ENCODE results near the gene STAT4.

The STAT4 gene

DNA sequence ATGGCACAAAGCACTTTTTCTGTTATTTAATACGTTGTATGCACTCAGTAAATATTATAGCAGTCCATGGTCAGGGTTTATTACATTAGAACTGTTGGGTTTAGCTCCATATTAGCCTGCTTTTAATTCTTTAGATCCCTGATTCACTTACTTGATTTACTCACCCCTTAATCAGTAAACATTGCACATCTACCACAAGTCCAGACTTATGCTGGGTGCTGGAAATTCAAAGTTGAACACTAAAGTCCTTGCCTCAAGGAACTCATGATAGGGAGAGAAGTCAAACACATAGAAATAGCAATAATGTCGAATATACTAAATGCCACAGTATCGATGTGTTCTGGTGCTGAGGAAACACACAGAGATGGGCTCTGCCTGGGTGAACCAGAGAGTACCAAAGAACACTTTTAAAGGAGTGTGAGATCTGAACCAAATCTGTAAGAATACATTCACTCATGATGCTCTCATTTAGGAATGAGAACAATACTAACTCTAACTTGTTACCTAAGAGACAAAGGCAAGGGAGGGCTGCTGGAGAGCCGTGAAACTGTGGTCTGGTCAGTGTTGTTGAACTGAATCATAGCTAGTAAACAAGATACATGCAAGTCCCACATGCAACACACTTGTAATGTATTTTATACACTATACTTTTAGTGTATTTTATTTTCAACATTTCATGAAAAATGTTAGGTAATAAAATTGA lies 4.9 kb downstream of the STAT4 start:
- no peak for DNase-seq (ENCODE audit: low spot score)

DNA sequence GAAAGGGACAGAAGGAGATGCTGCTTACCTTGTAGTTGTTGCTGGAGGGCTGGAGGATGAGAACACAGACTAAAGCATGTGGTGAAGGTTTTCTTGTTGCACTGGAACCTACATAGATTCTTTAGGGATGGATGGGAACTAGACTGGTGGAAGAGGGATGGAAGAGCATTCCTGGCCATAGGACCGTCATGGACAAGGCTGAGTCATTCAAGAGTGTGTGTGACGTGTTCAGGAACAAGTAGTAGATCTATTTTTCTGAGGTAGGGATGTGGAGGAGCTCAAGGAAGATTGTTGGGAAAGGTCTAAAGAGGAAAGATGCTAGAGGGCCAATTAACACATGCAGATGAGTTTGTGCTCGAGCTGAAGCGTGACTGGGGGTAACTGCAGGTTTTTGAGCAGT lies 6.6 kb downstream of the STAT4 start:
- no peak for DNase-seq (ENCODE audit: low spot score)

DNA sequence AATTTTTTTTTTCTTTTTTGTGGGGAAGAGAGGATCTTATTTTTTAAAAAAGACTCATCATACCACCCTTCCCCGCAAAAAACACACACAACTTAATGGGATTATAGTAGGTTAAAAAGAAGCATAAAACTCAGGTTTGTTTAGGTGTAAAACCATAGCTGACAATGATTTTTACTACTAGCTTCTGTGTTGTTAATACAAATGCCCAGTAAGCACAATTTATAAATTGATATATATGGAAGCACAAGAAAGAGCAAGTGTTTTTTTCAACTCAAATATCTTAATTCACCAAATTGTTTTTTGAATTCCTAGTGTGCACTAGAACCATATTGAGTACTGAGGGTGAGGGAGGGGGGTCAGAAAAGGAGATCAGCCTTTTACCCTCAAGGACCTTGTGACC lies 7.0 kb downstream of the STAT4 start:
- DNase-seq (ENCODE audit: low spot score) = no peak

DNA sequence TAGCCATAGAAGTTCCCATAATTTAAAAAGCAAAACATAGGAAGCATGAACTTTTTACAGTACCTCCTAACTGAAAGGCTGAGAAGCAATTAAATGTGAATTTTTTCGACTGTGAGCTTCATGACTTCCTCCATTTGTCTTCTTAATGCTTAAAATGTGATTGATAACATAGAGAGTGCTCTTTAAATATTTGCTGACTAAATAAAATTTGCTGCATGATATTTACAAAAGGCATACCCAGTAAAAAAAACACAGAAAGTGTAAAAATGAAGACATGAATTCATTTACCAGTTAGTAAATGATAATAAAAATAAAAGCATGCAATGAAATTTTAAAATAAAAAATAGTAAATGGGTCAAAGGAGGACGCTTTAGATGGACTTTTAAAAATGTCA lies 21.9 kb downstream of the STAT4 start:
- DNase-seq (ENCODE audit: low spot score) = no peak

DNA sequence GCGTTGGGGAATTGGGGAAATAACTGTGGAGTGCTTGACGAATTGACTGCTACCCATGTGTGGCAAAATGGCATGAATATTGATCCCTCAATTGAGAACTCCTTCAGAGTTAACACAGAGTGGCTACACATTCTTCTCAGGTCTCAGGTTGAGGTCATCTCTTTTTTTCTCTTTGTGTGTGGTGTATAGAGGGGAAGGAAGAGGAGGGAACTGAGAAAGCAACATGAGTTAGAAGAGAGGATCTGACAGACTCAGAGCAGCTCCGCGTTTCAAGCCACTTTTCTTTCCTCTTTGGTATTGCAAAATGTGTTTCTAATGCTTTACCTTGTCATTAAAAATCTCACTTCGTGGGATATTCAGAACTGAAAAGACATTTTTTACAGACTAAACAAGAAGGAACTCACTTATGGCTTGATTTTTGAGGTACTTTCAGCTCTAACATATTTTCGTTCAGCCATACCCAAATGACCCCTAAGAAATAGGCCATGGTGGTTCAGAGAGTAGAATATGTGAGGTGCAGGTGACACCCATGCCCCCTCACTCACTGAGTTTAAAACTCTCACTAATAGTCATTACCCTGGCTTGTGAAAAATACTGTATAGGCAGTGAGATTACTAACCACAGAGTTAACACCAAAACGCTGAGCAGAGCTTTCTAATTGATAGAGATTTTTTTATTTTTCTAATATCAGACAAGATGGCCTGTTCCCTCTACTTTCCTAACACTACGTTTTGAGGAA lies 22.5 kb downstream of the STAT4 start:
- DNase-seq (ENCODE audit: low spot score) = no peak

DNA sequence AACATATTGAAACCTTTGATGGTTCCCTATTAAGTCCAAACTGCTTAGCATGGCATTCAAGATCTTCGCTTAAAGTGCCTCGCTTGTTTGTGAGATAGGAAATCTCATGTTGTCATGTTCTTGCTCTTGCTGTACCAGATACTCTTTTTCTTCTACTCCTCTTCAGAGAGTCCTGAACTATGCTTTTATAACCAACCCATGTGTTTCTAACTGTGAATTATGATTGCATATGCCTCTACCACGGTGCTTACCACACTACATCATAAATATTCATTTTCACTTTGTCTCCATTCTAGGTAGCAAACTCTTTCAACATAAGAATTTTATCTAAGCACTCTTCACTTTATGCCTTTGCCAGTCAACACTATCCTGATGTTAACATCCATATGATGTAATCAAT lies 23.6 kb downstream of the STAT4 start:
- DNase-seq (ENCODE audit: low spot score) = no peak

DNA sequence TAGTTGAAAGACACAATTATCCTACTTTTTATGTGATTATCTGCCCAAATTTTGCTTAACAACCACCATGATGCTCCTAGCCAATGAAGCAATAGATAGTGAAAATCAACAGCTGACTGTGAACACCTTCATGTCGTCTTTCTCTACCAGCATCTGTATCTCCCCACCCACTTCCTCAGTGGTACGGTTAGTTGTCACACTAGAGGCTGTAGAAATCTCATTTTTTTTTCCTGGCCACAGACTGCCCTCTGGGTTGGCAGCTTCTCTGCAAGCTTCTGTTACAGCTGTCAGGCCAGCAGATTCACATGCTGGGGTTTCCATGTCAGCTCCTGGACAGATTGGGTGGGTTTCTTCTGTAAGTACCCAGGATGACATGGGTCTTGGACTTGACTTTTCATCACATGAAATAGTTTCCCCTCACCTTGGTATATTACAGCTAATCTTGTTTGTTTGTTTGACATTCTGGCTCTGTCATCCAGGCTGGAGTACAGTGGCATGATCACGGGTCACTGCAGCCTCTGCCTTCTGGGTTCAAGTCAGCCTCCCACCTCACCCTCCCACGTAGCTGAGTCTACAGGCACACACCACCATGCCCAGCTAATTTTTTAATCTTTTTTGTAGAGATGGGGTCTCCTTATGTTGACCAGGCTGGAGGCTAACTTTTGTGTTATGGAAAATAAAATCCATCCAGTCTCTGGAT lies 24.3 kb downstream of the STAT4 start:
- no peak for DNase-seq (ENCODE audit: low spot score)

DNA sequence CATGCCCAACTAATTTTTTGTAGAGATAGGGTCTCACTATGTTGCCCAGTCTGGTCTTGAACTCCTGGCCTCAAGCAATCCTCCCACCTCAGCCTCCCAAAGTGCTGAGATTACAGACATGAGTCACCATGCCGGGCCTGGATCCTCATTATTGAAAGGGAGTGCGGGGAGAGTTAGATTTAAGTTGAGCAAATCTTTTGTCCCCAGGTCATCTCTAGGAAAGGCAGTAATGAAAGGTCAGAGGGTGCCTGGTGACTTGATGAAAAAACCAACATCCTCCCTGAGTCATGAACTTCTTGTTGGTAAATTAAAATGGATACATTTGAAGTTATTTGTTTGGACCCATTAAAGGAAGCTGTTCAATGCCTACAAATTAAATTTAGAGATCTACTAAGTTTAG lies 25.1 kb downstream of the STAT4 start:
- DNase-seq (ENCODE audit: low spot score) = no peak

DNA sequence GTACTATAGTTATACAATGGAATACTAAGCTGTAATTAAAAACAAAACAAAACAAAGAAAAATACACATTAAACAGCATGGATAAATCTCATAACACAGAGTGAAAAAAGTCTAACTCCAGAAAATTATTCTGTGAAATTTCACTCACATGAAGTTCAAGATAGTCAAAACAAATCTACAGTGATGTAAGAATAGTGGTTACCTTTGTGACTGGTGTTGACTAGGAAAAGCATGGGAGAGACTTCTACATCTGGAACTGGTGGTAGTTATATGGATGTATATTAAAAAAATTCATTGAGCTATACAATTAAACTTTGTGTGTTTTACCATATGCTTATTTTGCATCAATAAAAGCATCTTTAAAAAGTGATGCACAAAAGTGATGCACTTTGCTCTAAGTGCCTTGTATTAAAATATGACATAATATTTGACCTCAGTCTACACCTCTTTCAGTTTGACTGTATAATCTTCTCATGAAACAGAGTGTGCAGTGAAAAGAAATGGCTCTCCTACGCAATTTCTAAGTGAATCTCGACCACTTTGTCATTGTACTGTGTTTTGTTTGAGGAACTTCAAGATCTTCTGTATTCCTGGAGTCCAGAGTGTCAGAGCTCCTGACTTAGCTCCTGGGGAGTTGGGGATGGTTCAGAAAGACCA lies 28.0 kb downstream of the STAT4 start:
- DNase-seq (ENCODE audit: low spot score) = no peak

DNA sequence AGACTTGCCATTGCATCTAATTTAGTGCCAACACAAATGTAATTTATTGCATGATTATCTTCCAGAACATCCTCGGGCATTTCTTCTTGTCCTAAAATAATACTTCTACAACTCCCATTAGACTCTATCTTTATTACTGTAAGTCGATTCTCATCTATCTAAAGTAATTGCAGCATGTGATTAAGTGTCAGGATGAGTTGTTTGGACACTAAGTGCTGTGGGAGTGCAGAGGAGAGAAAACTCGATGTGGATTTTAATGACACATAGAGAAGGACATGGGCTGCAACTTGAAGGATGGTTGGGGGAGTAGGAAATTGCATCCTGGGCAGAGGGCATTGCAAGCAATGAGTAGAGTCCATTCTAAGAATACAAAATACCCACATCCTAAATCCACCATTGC lies 33.5 kb downstream of the STAT4 start:
- no peak for DNase-seq (ENCODE audit: low spot score)

DNA sequence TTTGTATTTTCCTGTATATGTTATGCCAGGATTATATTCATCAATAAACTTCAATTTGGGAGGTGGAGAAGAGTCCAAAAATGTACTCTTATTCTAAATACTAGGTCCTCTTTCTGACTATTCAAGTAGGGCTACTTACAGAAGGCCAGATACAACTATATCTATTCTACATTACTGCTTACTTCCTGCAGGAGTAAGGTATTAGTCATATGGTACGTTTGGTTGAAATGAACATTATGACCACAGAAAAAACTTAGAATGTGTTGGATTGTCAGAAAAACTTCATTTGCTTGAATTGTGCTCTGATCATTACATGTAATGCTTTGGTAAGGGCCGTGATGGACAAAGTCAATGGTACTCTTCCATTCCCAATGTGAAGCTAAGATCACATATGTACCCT lies 35.0 kb downstream of the STAT4 start:
- no peak for DNase-seq (ENCODE audit: low spot score)

DNA sequence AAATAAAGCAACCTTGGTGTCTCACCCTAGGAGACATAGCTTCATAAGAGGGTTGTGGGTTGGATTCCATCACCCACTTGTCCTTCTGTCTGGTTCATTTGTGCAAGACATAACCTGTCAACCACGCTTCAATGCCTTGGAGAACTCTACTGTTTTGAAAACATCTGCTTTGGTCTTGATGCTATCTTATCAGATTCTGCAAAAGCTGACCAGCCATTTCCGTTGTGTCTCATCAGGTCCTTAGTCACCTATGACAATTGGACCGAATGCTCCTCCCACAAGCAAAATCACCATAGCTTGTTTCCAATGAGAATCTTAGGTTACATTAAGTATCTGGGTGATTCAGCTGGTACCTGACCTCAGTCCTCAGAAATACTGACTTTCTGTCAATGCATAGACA lies 35.4 kb downstream of the STAT4 start:
- no peak for DNase-seq (ENCODE audit: low spot score)

DNA sequence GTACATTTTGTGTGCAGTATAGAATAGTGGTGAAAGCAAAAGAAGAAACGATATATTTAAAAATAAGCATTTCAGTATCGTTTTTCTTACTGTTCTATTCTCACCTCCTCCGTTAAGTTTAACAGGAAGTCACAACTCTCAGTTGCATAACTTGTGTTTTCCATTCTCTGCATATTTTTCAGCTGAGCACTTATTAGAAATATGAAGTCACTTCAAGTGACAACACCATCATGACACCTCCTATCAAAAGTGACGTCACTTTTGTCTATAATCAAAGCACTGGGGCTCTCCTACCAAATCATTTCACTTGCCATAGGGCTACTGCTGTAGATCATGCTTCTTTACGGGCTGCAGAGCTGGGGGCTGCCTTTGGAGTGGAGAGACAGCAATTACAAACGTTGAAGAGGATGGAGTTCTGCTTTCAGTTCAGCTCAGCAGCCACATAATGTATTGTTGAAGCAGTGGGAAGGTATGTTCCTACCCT lies 36.3 kb downstream of the STAT4 start:
- no peak for DNase-seq (ENCODE audit: low spot score)

DNA sequence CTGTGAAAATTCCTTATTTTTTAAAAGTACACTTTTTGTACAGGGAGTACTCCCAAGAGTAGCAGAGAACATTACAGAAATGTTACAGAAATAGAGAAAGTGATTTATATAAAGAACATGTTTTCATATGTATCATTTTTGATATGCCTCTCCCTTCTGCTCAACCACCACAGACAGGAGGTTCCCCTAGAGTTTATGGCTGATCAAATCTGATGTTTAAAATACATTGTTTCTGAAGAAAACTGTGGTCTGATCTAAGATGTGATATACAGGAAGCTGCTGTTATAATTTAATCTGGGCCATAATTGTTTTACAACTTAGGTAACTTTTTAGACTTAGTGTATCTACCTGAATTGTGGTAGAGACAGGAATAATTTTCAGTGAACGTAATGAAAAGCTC lies 37.0 kb downstream of the STAT4 start:
- DNase-seq (ENCODE audit: low spot score) = no peak

DNA sequence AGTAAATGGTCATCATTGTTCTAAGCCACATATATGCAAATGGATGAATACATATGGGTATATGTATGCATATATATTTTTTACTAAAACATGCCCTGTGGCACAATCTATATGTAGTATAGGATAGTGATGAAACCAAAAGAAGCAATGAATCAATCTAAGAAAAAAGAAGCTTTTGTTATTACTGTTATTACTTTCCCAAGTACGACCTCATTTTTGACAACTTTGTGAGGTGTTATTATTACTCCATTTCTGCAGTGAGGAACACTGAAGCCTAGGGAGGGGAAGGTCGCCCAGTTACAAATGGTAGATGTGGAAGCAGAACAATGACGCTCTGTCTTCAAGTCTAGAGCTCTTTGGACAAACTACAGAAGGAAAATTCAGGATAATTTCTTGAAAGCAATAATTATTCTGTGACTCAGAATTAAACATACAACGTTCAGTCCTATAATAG lies 38.3 kb downstream of the STAT4 start:
- no peak for DNase-seq (ENCODE audit: low spot score)

DNA sequence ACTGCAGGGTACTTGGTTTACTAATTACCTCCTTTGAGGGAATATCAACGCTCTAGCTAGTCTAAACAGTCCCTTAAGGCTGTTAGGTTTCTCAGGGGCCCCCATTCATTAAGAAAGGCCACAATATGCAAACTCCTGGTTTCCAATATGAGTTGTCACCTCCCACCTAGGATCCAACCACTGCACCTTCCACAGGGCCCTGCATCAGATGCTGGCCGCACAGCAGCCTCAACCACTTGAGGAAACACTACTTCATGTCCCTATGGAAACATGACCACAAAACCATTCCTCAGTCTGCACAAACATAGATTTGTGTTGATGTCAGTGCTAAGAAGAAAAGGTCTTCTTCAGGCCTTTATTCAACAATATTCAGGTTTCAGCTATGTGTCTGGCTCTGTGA lies 40.9 kb downstream of the STAT4 start:
- no peak for DNase-seq (ENCODE audit: low spot score)

DNA sequence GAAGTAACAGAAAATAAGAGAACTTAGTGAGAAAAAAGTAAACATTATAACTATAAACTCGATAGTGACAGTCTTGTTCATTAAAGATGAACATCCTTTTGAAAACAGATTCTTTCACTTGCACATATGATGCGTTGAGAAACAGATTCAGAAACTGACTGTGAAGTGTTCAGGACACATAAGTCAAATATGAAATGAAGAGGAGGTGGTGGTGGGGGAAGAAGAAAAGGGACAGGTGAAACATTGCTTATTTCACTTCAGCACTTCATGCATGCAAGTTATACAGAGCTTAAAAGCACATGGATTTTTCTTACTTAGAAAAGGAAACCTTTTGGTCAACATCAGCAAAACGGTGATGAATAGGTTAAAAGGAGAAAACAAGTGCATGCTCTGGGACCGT lies 42.5 kb downstream of the STAT4 start:
- no peak for DNase-seq (ENCODE audit: low spot score)

DNA sequence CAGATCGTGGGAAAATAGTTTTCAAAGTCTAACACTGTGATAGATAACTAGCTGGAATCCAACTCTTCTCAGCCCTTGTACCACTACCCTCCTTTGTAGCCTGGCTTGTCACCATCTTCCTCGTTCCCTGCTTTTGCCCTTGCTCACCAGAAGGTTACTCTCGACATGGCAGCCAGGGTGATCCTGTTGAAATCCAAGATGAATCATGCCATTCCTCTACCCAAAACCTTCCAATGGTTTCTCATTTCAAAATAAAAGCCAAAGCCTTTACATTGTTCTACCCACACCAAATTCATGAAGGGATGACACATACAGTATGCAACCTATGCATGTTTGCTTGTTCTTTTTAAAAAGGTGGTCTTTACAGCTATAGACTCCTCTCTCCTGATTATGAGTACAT lies 45.7 kb downstream of the STAT4 start:
- DNase-seq (ENCODE audit: low spot score) = no peak

DNA sequence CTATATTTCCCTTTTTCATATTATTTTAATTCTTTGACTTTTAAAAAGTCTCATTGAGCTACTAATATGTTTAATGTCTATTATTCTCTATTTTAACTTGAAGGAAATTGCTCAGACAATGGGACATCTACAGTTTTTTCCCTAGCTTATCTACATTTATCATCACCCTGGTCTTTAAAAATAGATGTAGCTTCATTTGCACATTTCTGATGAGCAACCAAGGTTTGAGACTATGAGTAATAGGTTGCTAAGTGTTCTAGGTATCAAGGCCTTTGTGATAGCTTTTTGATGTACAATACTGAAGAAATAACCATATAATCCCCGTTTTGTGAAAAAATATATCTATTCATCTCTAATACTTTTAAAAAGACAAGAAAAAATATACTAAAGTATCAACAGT lies 47.0 kb downstream of the STAT4 start:
- DNase-seq (ENCODE audit: low spot score) = no peak

DNA sequence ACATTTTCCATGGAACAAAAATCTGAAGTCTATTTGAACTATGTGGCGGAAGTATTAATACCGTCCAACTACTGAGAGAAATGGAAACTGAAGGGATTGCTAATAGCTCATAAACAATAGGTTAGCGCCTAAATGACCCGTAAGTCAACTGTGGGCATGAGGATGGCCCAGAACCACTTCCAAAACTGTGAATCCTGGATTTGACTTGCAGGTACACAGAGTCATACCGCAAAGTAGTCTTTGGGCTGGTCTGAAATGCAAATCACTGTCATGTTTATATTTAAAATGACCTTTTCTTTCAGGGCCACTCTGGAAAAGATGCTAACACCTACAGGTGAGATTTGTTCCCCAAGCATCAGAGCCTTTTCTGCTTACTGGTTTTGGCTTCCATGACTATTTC lies 50.6 kb downstream of the STAT4 start:
- no peak for DNase-seq (ENCODE audit: low spot score)

DNA sequence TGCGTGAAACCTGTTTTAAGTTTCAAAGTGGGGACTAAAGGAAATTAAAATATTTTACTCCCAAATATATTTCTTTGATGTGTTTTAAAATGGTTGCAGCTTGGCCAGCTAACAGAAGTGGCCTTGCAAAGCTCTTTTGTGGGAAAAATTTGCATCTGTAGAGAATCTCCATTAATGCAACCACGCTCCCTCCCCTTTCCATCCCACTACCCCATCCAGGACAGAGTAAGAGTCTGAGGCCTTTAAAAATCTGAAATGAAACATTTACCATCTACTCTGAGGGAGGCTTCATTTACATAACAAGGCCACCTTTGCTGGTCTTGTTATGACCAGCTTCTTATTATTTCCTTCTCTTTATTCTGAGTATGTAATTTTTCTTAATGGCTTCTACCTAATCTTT lies 63.5 kb downstream of the STAT4 start:
- DNase-seq (ENCODE audit: low spot score) = no peak

DNA sequence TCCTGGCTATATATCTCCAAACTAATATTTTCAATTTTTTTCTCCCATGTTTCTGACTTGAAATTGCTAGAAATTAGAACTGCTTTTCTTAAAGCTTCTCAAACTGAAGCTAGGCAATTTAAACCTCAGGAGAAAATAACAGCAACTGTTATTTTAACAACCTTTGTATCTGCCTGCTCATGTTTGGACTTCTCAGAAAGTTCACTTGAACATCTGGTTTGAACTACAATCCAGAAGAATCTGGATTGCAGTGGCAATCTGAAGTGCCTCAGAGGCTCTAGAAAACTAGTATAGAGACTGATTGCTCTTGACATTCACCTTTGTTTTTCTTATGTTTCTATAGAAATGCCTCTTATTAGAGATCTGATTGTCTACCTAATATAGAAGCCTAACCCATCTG lies 64.1 kb downstream of the STAT4 start:
- no peak for DNase-seq (ENCODE audit: low spot score)

DNA sequence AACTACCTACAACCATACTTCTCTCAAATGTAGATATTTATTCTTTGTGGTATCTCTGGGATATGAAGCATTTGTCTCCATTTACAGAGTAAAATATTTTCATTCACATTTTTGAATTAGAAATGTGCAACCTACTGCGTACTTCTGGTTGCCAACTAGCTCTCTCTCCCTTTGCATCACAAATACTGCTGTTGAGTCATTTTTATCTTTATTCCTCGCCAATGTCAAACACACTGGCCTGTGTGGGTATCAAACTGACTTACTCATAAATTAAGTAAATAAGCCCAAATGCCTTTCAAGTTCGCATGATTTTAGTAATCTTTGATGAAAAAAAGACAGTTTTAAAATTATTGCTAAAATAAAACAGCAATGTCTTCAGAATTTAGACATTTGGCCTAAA lies 67.3 kb downstream of the STAT4 start:
- DNase-seq (ENCODE audit: low spot score) = no peak
